Right forelimb (tissue), 1 donor: Measurements from ENCODE around the gene HTR3A.
A peak's percentile ranks its signal among the peaks of the same experiment; 100 is the strongest.

ENCODE experiments used
- DNase-seq: peaks from one replicate; pipeline ENCODE4 v3.0.0-alpha.2; 2018

The HTR3A gene

GRCh38 chr11:114025329-114025907 is 50.5 kb downstream of the HTR3A start:
- DNase-seq: no peak

GRCh38 chr11:114026355-114026754 is 51.4 kb downstream of the HTR3A start:
- DNase-seq: no peak

GRCh38 chr11:114027391-114027790 is 52.5 kb downstream of the HTR3A start:
- no peak for DNase-seq

GRCh38 chr11:114027926-114028325 is 53.0 kb downstream of the HTR3A start:
- no peak for DNase-seq

- no peak for DNase-seq
Measured at GRCh38 chr11:114031246-114031966, 56.5 kb downstream of the HTR3A start.

- DNase-seq: no peak
Measured at GRCh38 chr11:114031967-114032320, 57.0 kb downstream of the HTR3A start.

- DNase-seq: no peak
Measured at GRCh38 chr11:114033066-114033465, 58.2 kb downstream of the HTR3A start.

- no peak for DNase-seq
Measured at GRCh38 chr11:114033572-114033971, 58.7 kb downstream of the HTR3A start.

- no peak for DNase-seq
Measured at GRCh38 chr11:114034956-114035355, 60.0 kb downstream of the HTR3A start.

- peak; percentile 83 for DNase-seq
Measured at GRCh38 chr11:114036147-114036811, 61.4 kb downstream of the HTR3A start.

GRCh38 chr11:114036958-114037357 is 62.0 kb downstream of the HTR3A start:
- no peak for DNase-seq

- DNase-seq: no peak
Measured at GRCh38 chr11:114039551-114039950, 64.6 kb downstream of the HTR3A start.
